Measurements from ENCODE around the gene STX16. TPM values are rescaled to one million over a fixed set of nuclear protein-coding genes. Genes with fewer than 3 reads are reported as not detected.

Gene STX16
- total and polyA plus RNA-seq, 9 of the 15 experiments (the other 6 are each of a cell fraction or from before 2014, with no cell fraction given) = 4.4 to 43.5 (median 14.7) TPM

- no peaks in the 10 kb centered on the region for H3K4me1 ChIP-seq (replicated peaks in 1 of 2; ENCODE audit: control insufficient read depth in 2 of 2, insufficient read depth in 2 of 2, low read length in 2 of 2)
- no TSS peak for BruUV-seq (replicated peaks)
- ChIA-PET CTCF (ENCODE audit: low intra/inter-chr PET ratio) (no interaction called here), POLR2A (no interaction called here)
- no peaks in the 10 kb centered on the region; the same call in 1 of the 2 replicates for H4K20me1 ChIP-seq (replicated peaks; ENCODE audit: control insufficient read depth, insufficient read depth, low read length)
- H2AFZ ChIP-seq (ENCODE audit: low read depth, low read length) = no peak overlapping the region
- DNase-seq (ENCODE audit: extremely low read depth in 1 of 4, low spot score in 3 of 4) (no peak), FAIRE-seq (no peak), ATAC-seq (no peak)
- no peaks in the 10 kb centered on the region for H3K9me1 ChIP-seq (ENCODE audit: control insufficient read depth, insufficient read depth, low read length)
- H3K4me2 ChIP-seq (ENCODE audit: insufficient read depth, low read length) = no peak overlapping the region
- H3K27me3 ChIP-seq (ENCODE audit: control insufficient read depth in 2 of 2, insufficient read depth in 2 of 2, low read length in 2 of 2) = no peaks in the 10 kb centered on the region
- H3K4me3 ChIP-seq = no peak overlapping the region
- H3K36me3 ChIP-seq (ENCODE audit: control insufficient read depth, insufficient read depth, low read length) = peaks cover 80% of the 10 kb centered on the region
- TF ChIP-seq CEBPZ (IDR thresholded peaks at IDR 0.05; ENCODE audit: borderline replicate concordance, low read depth, low read length) (no peak), NCOA4 (IDR thresholded peaks at IDR 0.05; ENCODE audit: partially characterized antibody) (no peak), TAF7 (tag; IDR thresholded peaks at IDR 0.05) (no peak), KLF13 (tag; IDR thresholded peaks at IDR 0.05; ENCODE audit: borderline replicate concordance, low read depth) (no peak), NFE2L1 (tag; IDR thresholded peaks at IDR 0.05; ENCODE audit: borderline replicate concordance, low read depth) (no peak), ZNF561 (CRISPR knock-in tag; conservative IDR thresholded peaks at IDR 0.05) (no peak), SOX6 (IDR thresholded peaks at IDR 0.05) (no peak), BACH1 (tag; IDR thresholded peaks at IDR 0.05) (no peak), ATF7 (IDR thresholded peaks at IDR 0.05) (no peak), ZNF644 (tag; IDR thresholded peaks at IDR 0.05; ENCODE audit: low read depth) (no peak), EGR1 (conservative IDR thresholded peaks at IDR 0.05) (no peak), ZNF830 (CRISPR knock-in tag; IDR thresholded peaks at IDR 0.05) (no peak), RBM15 (IDR thresholded peaks at IDR 0.05; ENCODE audit: insufficient read depth, low read length) (no peak), RNF2 (IDR thresholded peaks at IDR 0.05) (no peak), POLR2B (IDR thresholded peaks at IDR 0.05; ENCODE audit: low read depth, partially characterized antibody) (no peak), SNIP1 (IDR thresholded peaks at IDR 0.05; ENCODE audit: low read depth) (no peak), TCF7 (IDR thresholded peaks at IDR 0.05; ENCODE audit: borderline replicate concordance) (no peak), HEY1 (CRISPR knock-in tag; IDR thresholded peaks at IDR 0.05; ENCODE audit: borderline replicate concordance) (no peak), GTF2A2 (tag; IDR thresholded peaks at IDR 0.05) (no peak)
- TF ChIP-seq, protein P1, sequence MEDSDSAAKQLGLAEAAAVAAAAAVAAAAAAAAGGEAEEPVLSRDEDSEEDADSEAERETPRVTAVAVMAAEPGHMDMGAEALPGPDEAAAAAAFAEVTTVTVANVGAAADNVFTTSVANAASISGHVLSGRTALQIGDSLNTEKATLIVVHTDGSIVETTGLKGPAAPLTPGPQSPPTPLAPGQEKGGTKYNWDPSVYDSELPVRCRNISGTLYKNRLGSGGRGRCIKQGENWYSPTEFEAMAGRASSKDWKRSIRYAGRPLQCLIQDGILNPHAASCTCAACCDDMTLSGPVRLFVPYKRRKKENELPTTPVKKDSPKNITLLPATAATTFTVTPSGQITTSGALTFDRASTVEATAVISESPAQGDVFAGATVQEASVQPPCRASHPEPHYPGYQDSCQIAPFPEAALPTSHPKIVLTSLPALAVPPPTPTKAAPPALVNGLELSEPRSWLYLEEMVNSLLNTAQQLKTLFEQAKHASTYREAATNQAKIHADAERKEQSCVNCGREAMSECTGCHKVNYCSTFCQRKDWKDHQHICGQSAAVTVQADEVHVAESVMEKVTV (CRISPR knock-in tag; IDR thresholded peaks at IDR 0.05) = no peak
- H3K9me3 ChIP-seq (replicated peaks; ENCODE audit: control insufficient read depth, insufficient read depth, low read depth, low read length) = no peaks in the 10 kb centered on the region
- intact Hi-C loops (cut with micrococcal nuclease) = no loop called here
- H3K9ac ChIP-seq (ENCODE audit: insufficient read depth in 1 of 2, low read depth in 2 of 2, low read length in 2 of 2) = no peak overlapping the region
- H3K27ac ChIP-seq (ENCODE audit: extremely low read depth, low read depth, low read length) = no peak overlapping the region
- 85% methylated on average over 3 of the region's 4 CpGs for WGBS (ENCODE audit: insufficient coverage, low coverage, missing lambda C conversion rate)
- peaks cover 5% of the 10 kb centered on the region; the same call in 1 of the 3 replicates for H3K79me2 ChIP-seq (ENCODE audit: control insufficient read depth, insufficient read depth, low read length)
- in situ Hi-C loops (cut with MboI) = no loop called here
Measured at GRCh38 chr20:58670659-58671058, 19.6 kb downstream of the STX16 start.
